K562 (cell line): ENCODE results near the gene SPAG4. TPM values are rescaled to one million over a fixed set of nuclear protein-coding genes. Genes with fewer than 3 reads are reported as not detected.

ENCODE experiments used
- BRD4 ChIP-seq: fragments of 200-600 bp; sonication (generic); IDR thresholded peaks from 2 replicates; pipeline ENCODE4 v1.6.1; 2017; ENCODE audit warnings: inconsistent platforms
- CBX3 ChIP-seq, 2 experiments: IDR thresholded peaks; 1 replicate in 1 of 2; 2 replicates in 1 of 2; pipeline ENCODE4 v1.6.1; 2012; ENCODE audit warnings: inconsistent platforms in 2 of 2, low read length in 2 of 2, borderline replicate concordance in 1 of 2, control low read depth in 1 of 2
- CEBPZ ChIP-seq: fragments of 150-350 bp; IDR thresholded peaks from 2 replicates; pipeline ENCODE4 v1.6.1; 2014; ENCODE audit warnings: low read depth, mild to moderate bottlenecking, low read length, borderline replicate concordance
- CREB5 ChIP-seq: fragments of 250-450 bp; sonication (Bioruptor Pico); IDR thresholded peaks from 2 replicates; pipeline ENCODE4 v1.5.0; 2020; ENCODE audit warnings: mild to moderate bottlenecking
- FOXJ2 ChIP-seq: fragments of 200-800 bp; sonication (Bioruptor generic); IDR thresholded peaks from 2 replicates; pipeline ENCODE4 v1.6.1; 2016; ENCODE audit warnings: missing genetic modification characterization, missing compliant biosample characterization
- JUND ChIP-seq, 2 experiments: IDR thresholded peaks; 2 replicates in 1 of 2; 3 replicates in 1 of 2; pipeline ENCODE4 v1.6.1; 2011; ENCODE audit warnings: borderline replicate concordance in 2 of 2, low read depth in 2 of 2, low read length in 2 of 2, improper control_type of control experiment in 1 of 2, missing biosample characterization in 1 of 2, missing genetic modification characterization in 1 of 2, missing genetic modification reagents in 1 of 2
- MCM2 ChIP-seq: fragments of 450-650 bp; IDR thresholded peaks from 2 replicates; pipeline ENCODE4 v1.6.1; 2017; ENCODE audit warnings: low read depth, mild to moderate bottlenecking
- PML ChIP-seq: IDR thresholded peaks from 2 replicates; pipeline ENCODE4 v1.6.1; 2012; ENCODE audit warnings: low read length, inconsistent platforms
- PYGO2 ChIP-seq: fragments of 450-650 bp; IDR thresholded peaks from 2 replicates; pipeline ENCODE4 v1.6.1; 2016; ENCODE audit warnings: mild to moderate bottlenecking, missing genetic modification characterization, moderate library complexity, missing compliant biosample characterization
- RAD21 ChIP-seq, 2 experiments: fragments of 250-450 bp in 1 of 2; fragments of 450-650 bp in 1 of 2; sonication (Bioruptor Pico) in 1 of 2; formaldehyde crosslinking in 1 of 2; IDR thresholded peaks in 1 of 2; conservative IDR thresholded peaks in 1 of 2; 2 replicates each; pipeline versions ENCODE4 v1.4.0 to v1.8.0; 2020 to 2022; ENCODE audit warnings: mild to moderate bottlenecking in 2 of 2, moderate library complexity in 1 of 2
- RBM15 ChIP-seq: fragments of 200-400 bp; formaldehyde crosslinking; IDR thresholded peaks from 2 replicates; pipeline ENCODE4 v1.6.1; 2018; ENCODE audit warnings: mild to moderate bottlenecking, low read length, moderate library complexity; ENCODE audit not compliant: insufficient read depth
- SMARCE1 ChIP-seq: fragments of 450-650 bp; IDR thresholded peaks from 2 replicates; pipeline ENCODE4 v1.7.1; 2016; ENCODE audit warnings: mild to moderate bottlenecking
- SMC3 ChIP-seq: conservative IDR thresholded peaks from 2 replicates; pipeline ENCODE4 v1.6.1; 2011; ENCODE audit warnings: low read depth, low read length, improper control_type of control experiment; ENCODE audit not compliant: insufficient read depth
- SRSF3 ChIP-seq: fragments of 200-400 bp; formaldehyde crosslinking; IDR thresholded peaks from 2 replicates; pipeline ENCODE4 v1.6.1; 2016; ENCODE audit warnings: mild to moderate bottlenecking, low read length, moderate library complexity; ENCODE audit not compliant: insufficient read depth
- THRAP3 ChIP-seq: fragments of 450-650 bp; IDR thresholded peaks from 2 replicates; pipeline ENCODE4 v1.6.1; 2016; ENCODE audit warnings: mild to moderate bottlenecking, inconsistent platforms, borderline replicate concordance
- TOE1 ChIP-seq, 2 experiments: fragments of 450-650 bp in 1 of 2; sonication (generic) in 1 of 2; formaldehyde crosslinking in 1 of 2; IDR thresholded peaks; 2 replicates each; pipeline versions ENCODE4 v1.7.1 to v1.8.0; 2016 to 2022; ENCODE audit warnings: borderline replicate concordance in 2 of 2, mild to moderate bottlenecking in 2 of 2, antibody characterized with exemption in 1 of 2, inconsistent platforms in 1 of 2, low read depth in 1 of 2, missing genetic modification reagents in 1 of 2, moderate library complexity in 1 of 2
- USF2 ChIP-seq: sonication (generic); formaldehyde crosslinking; IDR thresholded peaks from 2 replicates; pipeline ENCODE4 v1.5.0; 2020; ENCODE audit warnings: missing genetic modification reagents
- VEZF1 ChIP-seq: fragments of 200-800 bp; sonication (Bioruptor generic); IDR thresholded peaks from 2 replicates; pipeline ENCODE4 v1.6.1; 2017; ENCODE audit warnings: missing genetic modification characterization, missing compliant biosample characterization
- ZBTB8A ChIP-seq: fragments of 450-650 bp; IDR thresholded peaks from 2 replicates; pipeline ENCODE4 v1.6.1; 2018; ENCODE audit warnings: mild to moderate bottlenecking, moderate library complexity; ENCODE audit not compliant: partially characterized antibody
- ZNF24 ChIP-seq: fragments of 450-650 bp; IDR thresholded peaks from 2 replicates; pipeline ENCODE4 v1.6.1; 2016
- ZNF354B ChIP-seq: fragments of 250-450 bp; sonication (Bioruptor Pico); IDR thresholded peaks from 2 replicates; pipeline ENCODE4 v1.4.0; 2020
- ZNF764 ChIP-seq: fragments of 250-450 bp; sonication (Bioruptor Pico); IDR thresholded peaks from 2 replicates; pipeline ENCODE4 v1.4.0; 2020; ENCODE audit warnings: low read depth, mild to moderate bottlenecking, moderate library complexity
- polyA plus RNA-seq, 8 experiments: library from polyadenylated mRNA; depleted of rRNA in 4 of 8; stranded (reverse) in 5 of 8; unstranded in 3 of 8; fragments of >200 nt; fragmentation: Nextera tagmentation in 2 of 8; fragmentation: Illumina TruSeq in 1 of 8; extraction: Ambion mirVana in 2 of 8; extraction: Trizol in 1 of 8; gene quantifications; 2 replicates each; pipeline versions ENCODE4 v1.2.1 to v1.2.3, GENCODE V29; 2011 to 2014; ENCODE audit warnings: inconsistent platforms in 1 of 8, missing spikeins in 1 of 8
- total RNA-seq, 7 experiments: library from RNA; depleted of rRNA in 6 of 7; stranded (reverse); fragments of >200 nt in 6 of 7; fragmentation: Illumina TruSeq in 2 of 7; extraction: Trizol in 2 of 7; gene quantifications; 2 replicates each; pipeline versions ENCODE4 v1.2.1 to v1.2.3, GENCODE V29; 2011 to 2021; ENCODE audit warnings: low replicate concordance in 1 of 7

SPAG4 gene
- total and polyA plus RNA-seq, 9 of the 15 experiments (the other 6 are each of a cell fraction or from before 2014, with no cell fraction given), result 1.6 to 11.4 (median 4.6) TPM

- TF ChIP-seq CREB5 (CRISPR knock-in tag), result no peak
- no peak for TF ChIP-seq CEBPZ
- TF ChIP-seq FOXJ2, result no peak
- no peak for TF ChIP-seq BRD4
- TF ChIP-seq TOE1 (IDR thresholded peaks at IDR 0.05; ENCODE audit: borderline replicate concordance), result no peak
- no peak for TF ChIP-seq TOE1 (CRISPR knock-in tag; IDR thresholded peaks at IDR 0.05; ENCODE audit: borderline replicate concordance, low read depth)
- no peak for TF ChIP-seq SMARCE1
- TF ChIP-seq RAD21 (CRISPR knock-in tag; conservative IDR thresholded peaks at IDR 0.05 in 1 of 2, IDR thresholded peaks at IDR 0.05 in 1 of 2), result peak in 1 of 2 experiments; percentile 42; a peak in 2 of 4 replicates
- no peak for TF ChIP-seq MCM2
- no peak for TF ChIP-seq ZNF24
- TF ChIP-seq RBM15, result no peak
- TF ChIP-seq USF2 (CRISPR knock-in tag), result no peak
- no peak for TF ChIP-seq JUND (IDR thresholded peaks at IDR 0.05; ENCODE audit: borderline replicate concordance, low read depth, low read length)
- TF ChIP-seq JUND (tag; IDR thresholded peaks at IDR 0.05; ENCODE audit: borderline replicate concordance, low read depth, low read length), result no peak
- no peak for TF ChIP-seq ZNF354B
- TF ChIP-seq SMC3, result 0 out of 2 replicates have a peak, but pooled peaks have one; percentile 19
- no peak for TF ChIP-seq THRAP3
- TF ChIP-seq SRSF3, result no peak
- no peak for TF ChIP-seq ZBTB8A
- TF ChIP-seq PYGO2 (tag), result no peak
- TF ChIP-seq ZNF764 (CRISPR knock-in tag), result no peak
- no peak for TF ChIP-seq PML
- no peak for TF ChIP-seq VEZF1 (CRISPR knock-in tag)
- no peak for TF ChIP-seq CBX3 (IDR thresholded peaks at IDR 0.05; ENCODE audit: borderline replicate concordance in 1 of 2, low read length in 2 of 2)
Observed at GRCh38 chr20:35604449-35604747, 11.2 kb upstream of the SPAG4 start (continued).
